Gastroesophageal sphincter (tissue), 3 donors: ENCODE measurements around the gene LDB2.

Experiments
- CTCF ChIP-seq, 4 experiments: fragments of 200-600 bp in 2 of 4; fragments of 450-650 bp in 2 of 4; sonication (generic) in 1 of 4; IDR thresholded peaks; one replicate each; pipeline ENCODE4 v1.5.1; 2017 to 2019; ENCODE audit warnings: antibody characterized with exemption in 4 of 4, mild to moderate bottlenecking in 2 of 4, moderate library complexity in 2 of 4
- POLR2A ChIP-seq, 2 donors: fragments of 450-650 bp; IDR thresholded peaks; one replicate each; pipeline ENCODE4 v1.6.1; 2017; ENCODE audit warnings: antibody characterized with exemption in 2 of 2, mild to moderate bottlenecking in 2 of 2, moderate library complexity in 1 of 2
- POLR2AphosphoS5 ChIP-seq: sonication (generic); formaldehyde crosslinking; IDR thresholded peaks from one replicate; pipeline ENCODE4 v1.6.1; 2017; ENCODE audit warnings: antibody characterized with exemption

- TF ChIP-seq CTCF (IDR thresholded peaks at IDR 0.05), result no peak
- no peak for TF ChIP-seq POLR2A (IDR thresholded peaks at IDR 0.05)
- no peak for TF ChIP-seq POLR2AphosphoS5
Measured at GRCh38 chr4:16671741-16672140, 226.7 kb downstream of the LDB2 start.
